Heart left ventricle (tissue), 13 donors: ENCODE measurements around the gene CNTFR.

Experiments used
- POLR2A ChIP-seq, 2 donors: fragments of 450-650 bp; IDR thresholded peaks; one replicate each; pipeline ENCODE4 v1.6.1; 2017; ENCODE audit warnings: antibody characterized with exemption in 2 of 2, mild to moderate bottlenecking in 2 of 2, moderate library complexity in 2 of 2
- TF ChIP-seq, protein P1 (sequence below), 12 donors: fragments of 200-600 bp; sonication (generic) in 4 of 12; IDR thresholded peaks; one replicate each; pipeline versions ENCODE4 v1.5.0 to v1.8.0; 2018 to 2022; ENCODE audit warnings: antibody characterized with exemption in 12 of 12, mild to moderate bottlenecking in 5 of 12
- donor health status: ischemic (EF 13 %, LVEDD 7.1; RV severe dilation, severe dysfunction).
- donor health status: DM: no; HTN: yes; CAD: no.
- donor health status: DM: no; HTN: no; CAD: no.
- donor health status: ischemic (EF 25% LVEDD 6.9; RV normal size, moderate dysfunction).
- donor health status: ischemic (EF 25% LVEDD 5.7; RV mildly dilated, moderate dysfunction).
- donor health status: ischemic (EF 35%, LVEDD 5.7; RV mildly dilated, moderate dysfunction).
- donor health status: nonischemic (EF 11% LVEDD 7.7; RV severe dilation, severe dysfunction).
- donor health status: DM: yes; HTN: yes; CAD: no.
- donor health status: PGD.
- donor health status: ischemic (EF 29% LVEDD 5.4; RV normal size, mild dysfunction).
- donor health status: nonischemic (EF 23%, LVEDD 6.1; RV moderate dilation, normal function).

DNA sequence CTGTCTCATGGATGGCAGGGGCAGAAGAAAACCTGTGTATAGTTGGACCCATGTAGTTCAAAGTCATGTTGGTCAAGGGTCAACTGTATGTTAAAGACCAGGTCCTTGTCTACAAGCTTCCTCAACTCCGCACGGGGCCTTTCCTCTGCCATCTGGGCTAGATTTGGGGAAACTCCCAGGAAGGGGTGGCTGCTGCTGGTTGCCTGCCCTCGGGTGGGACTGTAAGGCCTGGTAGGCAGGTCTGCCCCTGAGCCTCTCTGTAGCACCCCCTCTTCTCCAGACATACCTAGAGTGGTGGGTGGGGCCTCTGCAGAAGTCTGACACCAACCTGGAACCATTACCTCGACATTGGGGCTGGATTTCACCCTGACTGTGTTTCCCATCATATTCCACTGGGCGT lies 82.0 kb downstream of the CNTFR start:
- TF ChIP-seq, protein P1, sequence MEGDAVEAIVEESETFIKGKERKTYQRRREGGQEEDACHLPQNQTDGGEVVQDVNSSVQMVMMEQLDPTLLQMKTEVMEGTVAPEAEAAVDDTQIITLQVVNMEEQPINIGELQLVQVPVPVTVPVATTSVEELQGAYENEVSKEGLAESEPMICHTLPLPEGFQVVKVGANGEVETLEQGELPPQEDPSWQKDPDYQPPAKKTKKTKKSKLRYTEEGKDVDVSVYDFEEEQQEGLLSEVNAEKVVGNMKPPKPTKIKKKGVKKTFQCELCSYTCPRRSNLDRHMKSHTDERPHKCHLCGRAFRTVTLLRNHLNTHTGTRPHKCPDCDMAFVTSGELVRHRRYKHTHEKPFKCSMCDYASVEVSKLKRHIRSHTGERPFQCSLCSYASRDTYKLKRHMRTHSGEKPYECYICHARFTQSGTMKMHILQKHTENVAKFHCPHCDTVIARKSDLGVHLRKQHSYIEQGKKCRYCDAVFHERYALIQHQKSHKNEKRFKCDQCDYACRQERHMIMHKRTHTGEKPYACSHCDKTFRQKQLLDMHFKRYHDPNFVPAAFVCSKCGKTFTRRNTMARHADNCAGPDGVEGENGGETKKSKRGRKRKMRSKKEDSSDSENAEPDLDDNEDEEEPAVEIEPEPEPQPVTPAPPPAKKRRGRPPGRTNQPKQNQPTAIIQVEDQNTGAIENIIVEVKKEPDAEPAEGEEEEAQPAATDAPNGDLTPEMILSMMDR (IDR thresholded peaks at IDR 0.05), result no peak
- TF ChIP-seq POLR2A (IDR thresholded peaks at IDR 0.05), result no peak
